HCT116 (cell line): Measurements from ENCODE around the gene GIMD1. TPM values are rescaled to one million over a fixed set of nuclear protein-coding genes. Genes with fewer than 3 reads are reported as not detected.

Experiments
- total RNA-seq: library from RNA; stranded (reverse); gene quantifications from one replicate; pipeline ENCODE4 v1.2.1, GENCODE V29; 2021; ENCODE audit not compliant: unreplicated experiment

GIMD1 gene
- total RNA-seq, 1 experiment from 2014 or later: not detected

Other genes starting within 250 kb of the GIMD1 start
- gene TBCK, start 52.6 kb downstream of the GIMD1 start, total RNA-seq: 22.3 TPM
- 67.4 TPM for gene AIMP1, start 52.2 kb downstream of the GIMD1 start, total RNA-seq